HK-2 (cell line): ENCODE measurements around the gene EIF1AD.
"Not testable (repeated sequence)": the region's sequence is repeated elsewhere in the genome, so short reads cannot be mapped to it uniquely, and the experiment has no call there.

ENCODE experiments used
- DNase-seq: peaks from one replicate; pipeline ENCODE4 v3.0.0-alpha.2; 2018; ENCODE audit not compliant: unreplicated experiment

Gene EIF1AD

DNA sequence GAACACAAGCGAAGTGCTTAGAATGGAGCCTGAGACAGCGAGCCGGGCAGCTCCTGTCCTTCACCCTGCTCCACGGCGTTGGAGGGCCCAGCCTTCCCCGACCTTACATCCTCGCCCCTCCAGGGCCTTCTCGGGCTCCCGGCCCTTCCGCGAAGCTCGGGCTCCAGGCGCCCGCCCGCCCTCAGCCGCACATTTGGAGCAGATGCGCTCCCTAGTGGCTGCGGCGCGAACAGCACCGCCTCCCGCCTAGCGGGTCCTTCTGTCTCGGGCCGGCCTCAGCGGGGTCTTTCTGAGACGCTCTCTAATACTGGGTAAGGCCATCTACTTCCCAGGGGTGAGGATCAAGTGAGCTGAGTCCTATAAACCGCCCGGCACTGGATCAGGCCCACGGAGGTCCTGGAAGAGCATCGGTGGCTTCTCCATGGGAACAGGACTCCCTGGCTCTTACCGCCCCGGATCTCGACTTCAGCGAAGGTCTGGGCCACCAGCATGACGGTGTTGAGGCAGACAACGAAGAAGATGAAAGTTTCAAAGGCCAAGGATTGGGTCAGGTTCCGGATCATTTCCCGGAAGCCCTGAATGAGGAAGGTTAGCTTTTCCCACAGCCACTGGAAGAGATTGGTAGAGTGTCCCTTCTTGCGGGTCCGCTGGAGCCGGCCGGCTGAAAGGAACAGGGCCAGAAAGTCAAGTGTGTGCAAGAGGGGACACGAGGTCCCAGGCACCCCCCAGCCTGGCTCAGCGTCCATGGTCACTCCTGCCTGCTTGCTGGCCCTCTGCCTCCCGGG, 20.6 kb upstream of the EIF1AD start:
- peak; percentile 73 for DNase-seq

DNA sequence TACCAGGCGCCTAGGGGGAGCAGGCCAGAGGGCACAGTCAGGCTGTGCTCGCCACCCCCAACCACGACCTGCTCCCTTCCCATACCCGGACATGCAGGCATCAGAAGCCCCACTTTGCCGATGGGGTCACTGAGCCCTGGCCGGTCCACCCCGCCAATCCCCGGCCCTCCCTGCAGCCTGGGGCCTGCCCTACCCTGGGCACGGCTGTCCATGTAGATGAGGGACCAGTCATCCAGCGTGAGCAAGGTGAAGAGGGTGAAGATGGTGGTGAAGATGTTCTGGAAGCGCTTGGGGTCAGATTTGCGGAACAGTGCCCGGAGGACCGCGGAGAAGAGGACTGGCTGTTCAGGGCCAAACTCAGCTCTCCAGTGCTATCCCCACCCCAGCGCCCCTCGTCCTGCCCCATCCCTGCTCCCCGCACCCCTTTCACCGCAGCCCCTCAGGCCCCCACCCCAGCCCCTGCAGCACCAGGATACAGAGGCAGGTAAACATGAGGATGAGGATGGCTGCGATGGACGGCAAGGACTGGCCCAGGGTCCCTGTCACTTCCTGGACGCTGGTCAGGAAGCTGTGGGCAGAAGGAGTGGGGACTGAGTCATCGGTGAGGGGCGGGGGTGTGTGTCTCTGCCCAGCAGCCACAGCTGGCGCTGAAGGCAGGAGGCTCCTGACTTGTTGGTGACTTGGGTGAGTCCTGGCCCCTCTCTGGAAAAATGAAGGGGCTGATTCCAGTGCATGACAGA, 18.8 kb upstream of the EIF1AD start:
- peak; percentile 74 for DNase-seq

DNA sequence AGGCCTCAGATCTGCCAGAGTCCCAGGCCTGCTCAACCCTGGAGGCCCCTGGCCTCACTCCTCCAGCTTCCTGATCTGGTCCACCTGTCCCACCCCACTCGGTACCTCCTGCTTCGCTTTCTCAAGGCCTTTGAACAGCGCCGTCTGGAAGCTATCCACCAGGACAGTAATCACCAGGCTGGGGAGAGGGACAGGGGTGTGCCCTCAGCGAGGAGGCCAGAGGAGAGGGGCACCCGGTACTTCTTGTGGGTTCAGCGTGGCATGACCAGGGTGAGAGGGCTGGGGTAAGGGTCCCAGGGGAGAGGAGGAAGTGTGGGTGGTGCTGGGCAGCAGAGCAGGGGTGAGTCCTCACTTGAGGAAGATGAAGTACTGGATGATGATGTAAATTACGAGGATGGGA, 18.3 kb upstream of the EIF1AD start:
- no peak for DNase-seq

DNA sequence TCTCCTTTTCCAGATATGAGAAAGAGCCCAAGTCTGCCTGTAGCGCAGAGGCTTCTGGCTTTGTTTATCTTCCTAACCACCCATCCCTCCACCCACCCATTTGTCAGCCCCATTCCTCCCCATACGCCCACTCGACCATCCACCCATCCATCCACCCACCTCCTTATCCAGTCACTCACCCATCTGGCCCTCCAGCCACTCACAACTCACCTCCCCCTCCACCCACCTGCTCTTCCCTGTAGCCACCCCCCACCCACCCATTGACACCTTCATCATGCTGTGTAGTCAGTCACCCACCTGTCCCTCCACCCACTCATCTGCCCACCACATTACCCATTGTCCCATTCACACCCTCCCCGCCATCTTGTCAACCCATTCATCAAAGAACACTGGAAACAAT, 15.4 kb upstream of the EIF1AD start:
- DNase-seq = no peak

DNA sequence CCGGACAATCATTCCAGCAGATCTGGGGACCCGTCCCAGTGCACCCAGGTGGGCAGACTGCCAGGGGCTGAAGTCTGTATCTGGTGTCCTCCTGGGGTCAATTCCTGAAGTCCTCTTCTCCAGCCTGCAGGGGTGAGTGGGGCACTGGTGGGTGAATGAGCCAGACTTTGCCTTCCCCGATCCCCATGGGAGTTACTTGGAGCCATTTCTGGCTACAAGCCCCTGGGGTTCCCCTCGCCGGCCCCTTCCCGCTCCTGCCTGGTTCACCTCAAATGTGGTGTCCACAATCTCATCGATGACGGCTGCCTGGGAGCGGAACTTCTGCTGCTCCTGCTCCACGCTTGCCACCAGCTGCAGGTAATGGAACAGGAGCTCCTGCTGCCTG, 14.8 kb upstream of the EIF1AD start:
- DNase-seq = no peak

DNA sequence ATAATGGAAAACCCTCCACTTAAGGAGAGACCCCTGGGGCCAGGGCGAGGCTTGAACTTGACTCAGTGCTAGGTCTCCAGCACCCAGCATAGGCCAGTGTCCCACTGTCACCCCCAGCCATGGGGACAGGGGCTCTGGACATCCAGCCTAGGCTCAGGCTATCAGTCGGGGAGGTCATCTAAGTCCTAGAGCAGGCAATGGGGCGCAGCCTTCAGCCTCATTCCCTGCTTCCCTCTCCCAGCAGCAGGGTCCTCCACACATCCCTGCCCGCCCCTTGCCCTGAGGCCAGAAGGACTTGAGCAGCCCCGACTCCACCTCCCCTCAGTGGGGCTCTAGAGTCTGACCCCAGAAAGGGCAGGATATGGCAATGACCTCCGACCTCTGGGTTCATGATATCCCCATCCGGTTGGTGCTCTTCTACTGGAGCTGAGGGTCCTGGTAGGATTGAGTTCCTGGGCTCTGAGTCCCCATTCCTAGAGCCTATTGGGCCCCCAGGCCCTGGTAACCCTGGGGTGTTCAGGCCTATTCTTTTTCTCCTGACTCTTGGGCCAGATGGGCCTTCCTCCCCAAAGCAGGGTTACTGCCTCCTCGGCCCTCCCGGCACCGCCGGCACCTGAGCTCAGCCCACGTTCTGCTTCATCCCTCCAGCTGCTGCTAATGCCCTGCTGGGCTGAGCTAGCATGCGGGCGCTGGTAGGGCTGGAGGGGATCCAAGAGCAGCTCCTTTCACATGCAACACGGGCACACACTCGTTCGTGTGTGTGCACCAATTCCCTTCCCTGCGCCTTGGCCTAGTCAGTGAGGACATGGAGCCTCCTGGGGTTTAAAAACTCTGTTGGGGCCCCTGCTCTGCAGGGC, 14.2 kb upstream of the EIF1AD start:
- no peak for DNase-seq

DNA sequence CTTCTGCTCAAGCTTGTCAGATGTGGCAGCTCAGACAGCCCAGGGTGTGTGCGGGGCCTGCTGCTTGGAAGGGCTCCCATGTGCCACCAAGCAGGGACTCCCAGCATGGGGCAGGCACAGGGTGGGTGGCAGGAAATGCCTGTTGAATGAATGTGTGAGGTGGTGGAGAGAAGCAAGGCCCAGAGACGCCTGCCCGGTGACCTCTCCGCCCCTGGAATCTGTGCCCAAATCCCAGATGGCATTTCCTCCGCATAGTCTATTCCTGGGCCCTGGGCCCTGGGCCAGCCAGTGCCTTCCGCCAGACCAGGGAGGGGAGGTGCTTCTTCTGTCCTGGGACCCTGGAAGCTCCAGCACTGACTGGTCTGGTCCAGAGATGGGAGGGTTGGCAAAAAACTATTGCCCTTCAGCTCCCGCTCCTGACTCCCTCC, 13.5 kb upstream of the EIF1AD start:
- peak; percentile 69 for DNase-seq

DNA sequence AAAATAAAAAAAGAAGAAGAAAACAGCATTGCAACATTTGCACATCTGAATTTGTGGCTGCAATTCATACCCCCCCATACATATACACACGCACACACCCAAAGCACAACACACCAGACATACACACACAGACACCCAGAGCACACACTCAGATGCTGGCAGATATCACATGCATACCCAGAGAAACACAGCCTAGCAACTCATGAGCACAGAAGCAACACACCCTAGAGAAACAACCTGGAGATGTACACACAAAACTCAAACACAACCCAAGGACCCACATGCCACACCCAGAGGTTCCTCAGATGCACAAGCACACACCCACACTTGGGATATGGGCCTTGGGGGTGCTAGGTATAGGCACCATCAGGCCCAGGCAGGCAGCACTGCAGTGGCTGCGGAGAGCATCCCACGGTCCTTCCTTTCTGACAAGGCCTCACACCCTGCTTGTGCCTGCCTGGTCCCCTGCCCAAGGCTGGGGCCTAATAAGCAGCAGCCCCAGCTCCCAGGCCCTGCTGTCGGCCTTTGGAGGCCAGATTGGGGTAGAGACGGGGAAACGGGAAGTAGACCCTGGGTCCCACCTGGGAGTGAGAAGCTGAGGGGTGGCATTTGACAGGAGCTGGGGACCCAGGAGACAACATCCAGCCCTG, 13.0 kb upstream of the EIF1AD start:
- DNase-seq = no peak

DNA sequence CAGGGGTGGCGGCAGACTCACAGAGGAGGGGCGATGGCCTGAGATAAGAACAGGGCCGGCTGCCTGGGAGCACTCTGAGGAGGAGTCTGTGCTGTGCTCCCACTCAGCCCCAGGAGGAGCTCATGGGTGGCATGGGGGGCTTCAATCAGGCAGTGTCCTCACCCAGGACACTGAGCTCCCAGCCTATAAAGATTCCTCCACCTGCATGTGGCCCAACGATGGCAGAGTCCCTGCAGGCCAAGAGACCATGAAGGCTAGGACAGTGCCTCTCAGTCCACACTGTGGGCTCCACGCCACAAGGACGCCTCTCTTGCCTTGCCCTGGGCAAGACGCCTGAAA, 11.8 kb upstream of the EIF1AD start:
- no peak for DNase-seq

DNA sequence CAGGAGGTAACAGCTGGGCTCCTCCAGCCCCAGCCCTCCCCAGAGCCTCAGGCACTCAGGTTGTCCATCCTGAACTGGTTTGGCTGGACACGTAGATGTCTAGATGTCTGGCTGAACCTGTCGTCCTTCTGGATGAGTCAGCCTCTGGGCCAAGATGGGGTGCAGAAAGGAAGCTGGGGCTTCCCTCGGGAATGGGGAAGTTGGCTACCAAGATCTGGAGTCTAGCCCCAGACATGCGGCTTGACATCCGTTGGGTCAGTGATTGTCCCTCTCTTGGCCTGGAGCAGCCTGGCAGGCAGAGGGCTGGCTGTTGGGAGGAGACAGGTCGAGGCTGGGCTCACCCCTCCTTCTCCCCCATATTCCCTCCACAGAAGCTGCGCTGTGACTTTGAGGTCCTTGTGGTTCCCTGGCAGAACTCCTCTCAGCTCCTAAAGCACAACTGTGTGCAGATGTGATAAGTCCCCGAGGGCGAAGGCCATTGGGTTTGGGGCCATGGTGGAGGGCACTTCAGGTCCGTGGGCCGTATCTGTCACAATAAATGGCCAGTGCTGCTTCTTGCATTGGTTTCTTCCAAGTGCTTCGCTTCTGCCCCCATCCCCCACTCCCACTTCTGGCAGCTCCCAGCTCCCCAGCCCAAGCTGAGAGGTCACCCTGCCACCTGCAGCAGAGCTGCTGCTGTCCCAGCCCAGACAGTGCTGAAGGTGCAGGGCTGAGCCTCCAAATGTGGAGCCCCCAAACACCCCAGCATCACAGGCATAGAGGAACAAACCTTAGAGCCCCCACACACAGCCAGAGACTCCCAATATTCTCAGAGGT, 11.2 kb upstream of the EIF1AD start:
- DNase-seq = no peak

DNA sequence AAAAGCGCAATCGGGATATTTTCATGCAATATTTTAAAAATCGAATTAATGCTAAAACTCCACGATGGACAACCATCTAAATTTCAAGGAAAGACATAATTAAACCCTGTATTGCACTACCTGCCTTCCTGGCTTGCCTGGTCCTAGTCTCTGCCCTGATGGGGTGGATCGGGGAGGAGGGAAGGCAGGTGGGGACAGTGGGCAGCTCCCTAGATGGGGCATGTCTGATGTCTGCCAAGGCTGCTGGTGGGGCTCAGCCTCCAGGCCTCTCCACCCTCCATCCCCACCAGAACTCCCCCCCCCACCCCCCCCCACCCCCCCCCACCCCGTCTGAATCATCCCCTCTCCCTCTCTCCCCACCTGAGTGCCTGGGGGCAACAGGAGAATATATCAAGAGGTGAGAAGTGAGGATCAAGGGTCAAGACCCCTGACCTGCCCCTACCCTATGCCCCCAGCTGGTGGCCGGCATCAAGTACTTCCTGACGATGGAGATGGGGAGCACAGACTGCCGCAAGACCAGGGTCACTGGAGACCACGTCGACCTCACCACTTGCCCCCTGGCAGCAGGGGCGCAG, 10.5 kb upstream of the EIF1AD start:
- DNase-seq = no peak

DNA sequence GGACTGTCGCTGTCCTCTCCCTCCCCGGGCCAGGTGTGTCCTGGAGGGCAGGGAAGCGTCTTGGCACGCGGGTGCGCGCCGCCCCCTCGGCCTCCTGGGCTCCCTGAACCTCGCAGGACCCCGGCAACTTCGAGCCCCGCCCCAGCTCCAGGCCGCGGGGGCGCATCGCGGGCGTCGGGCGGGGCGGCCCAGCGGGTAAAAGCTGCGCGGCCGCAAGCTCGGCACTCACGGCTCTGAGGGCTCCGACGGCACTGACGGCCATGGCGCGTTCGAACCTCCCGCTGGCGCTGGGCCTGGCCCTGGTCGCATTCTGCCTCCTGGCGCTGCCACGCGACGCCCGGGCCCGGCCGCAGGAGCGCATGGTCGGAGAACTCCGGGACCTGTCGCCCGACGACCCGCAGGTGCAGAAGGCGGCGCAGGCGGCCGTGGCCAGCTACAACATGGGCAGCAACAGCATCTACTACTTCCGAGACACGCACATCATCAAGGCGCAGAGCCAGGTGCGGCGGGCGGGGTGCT, 9.9 kb upstream of the EIF1AD start, which contains the start of gene CST6:
Gene CST6, plus strand, starts transcription at position 224 of the 519 bp plus-strand sequence. Its CDS starts 37 bp downstream, at position 261.
- DNase-seq = no peak

DNA sequence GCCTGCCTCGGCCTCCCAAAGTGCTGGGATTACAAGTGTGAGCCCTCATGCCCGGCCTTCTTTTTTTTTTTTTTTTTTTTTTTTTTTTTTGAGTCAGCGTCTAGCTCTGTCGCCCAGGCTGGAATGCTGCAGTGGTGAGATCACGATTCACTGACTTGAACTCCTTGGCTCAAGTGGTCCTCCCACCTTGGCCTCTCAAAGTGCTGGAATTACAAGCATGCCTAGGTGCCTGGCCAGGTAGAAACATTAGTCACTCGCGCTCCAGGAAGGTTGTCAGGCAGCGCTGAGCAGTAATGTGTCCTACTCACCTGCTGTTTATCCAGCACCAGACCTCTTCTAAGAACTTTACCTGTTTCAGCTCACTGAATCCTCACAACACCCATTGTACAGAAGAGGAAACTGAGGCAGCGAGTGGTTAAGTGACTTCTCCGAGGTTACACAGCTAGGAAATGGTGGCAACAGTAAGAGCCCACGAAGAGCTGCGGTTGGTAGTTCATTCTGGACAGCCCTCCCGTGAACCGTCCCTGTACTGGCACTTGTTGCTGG, 9.4 kb upstream of the EIF1AD start:
- DNase-seq = peak; percentile 73

DNA sequence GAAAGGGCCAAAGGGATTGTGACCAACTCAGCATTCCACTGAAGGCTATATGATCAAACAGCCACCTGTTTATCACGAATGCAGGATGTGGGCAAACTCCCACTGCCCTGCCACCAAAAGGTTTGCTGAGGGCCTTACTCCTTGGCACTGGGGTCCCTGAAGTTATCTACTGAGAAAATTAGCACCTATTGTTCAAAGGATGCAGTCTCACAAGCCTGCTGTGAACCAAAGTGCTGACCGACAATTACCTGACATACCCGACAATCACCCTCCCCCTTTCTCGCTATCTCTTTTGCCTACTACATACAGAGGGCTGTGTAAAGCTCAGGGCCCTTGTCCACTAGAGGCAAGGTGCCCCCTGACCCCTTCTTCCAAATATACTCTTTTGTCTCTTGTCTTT, 8.1 kb upstream of the EIF1AD start:
- DNase-seq = not testable (repeated sequence)

DNA sequence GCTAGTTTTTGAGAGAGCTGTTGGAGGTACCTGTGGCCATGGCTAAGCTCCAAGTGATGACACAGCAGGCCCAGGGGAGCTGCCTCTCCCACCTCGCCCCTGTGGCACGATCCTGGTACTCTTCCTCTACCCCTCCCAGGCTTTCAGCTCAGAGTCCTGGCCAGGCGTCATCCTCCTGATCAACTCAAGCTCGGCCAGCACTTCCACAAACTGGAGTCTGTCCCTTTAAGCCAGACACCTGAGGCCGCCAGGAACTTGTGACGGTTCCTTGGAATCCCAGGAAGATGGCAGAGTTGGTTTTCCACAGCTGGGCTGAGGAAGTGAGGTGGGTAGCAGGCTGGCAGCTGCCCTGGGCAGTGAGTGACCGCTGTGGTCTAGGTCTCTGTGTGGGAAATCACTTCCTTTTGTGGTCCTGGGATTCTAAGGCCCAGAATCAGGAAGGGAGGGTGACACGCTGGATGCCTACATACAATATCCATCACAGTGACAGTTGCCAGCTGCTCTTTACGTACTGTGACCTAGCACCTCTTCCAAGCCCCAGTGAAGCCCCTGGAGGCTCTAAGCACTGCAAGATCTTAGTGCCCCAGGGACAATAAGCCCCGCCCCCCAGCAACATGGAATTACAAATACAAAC, 6.6 kb upstream of the EIF1AD start:
- no peak for DNase-seq

DNA sequence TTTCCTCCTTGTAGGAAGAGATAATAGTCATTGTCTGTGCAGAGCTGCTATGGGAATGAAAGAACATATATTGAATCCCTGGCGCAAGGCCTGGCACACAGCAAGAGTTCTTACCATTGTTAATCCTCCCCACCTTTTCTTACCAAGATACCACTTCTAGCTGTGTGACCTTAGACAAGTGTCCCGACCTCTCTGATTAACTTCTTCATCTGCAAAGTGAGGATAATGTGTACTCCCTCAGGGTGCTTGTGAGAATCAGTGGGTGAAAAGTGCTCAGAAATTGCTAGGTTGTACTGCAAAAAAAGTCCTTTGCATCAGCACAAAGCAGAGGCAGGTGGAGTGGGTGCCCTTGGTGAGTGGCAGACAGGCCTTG, 6.1 kb upstream of the EIF1AD start:
- no peak for DNase-seq

DNA sequence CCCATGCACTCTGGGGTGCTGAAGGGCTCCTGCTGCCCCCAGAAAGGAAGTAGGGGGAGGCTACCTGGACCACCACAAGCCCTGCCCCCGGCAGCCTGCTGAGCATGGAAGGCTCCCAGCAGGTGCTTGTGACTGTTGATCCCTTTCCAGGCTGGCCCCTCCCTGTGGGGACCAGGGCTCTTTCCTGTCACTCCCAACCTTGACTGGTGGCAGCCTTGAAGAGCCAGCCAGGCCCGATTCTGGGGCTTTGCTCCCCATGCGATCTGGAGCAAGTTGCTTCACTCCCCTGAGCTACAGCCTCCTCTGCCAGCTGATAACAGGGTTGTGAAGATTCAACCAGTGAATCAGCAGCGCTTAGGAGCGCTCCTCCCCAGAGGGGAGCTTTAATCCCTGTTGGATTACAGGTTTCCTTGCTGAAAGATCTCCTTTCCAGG, 5.3 kb upstream of the EIF1AD start:
- DNase-seq = no peak

DNA sequence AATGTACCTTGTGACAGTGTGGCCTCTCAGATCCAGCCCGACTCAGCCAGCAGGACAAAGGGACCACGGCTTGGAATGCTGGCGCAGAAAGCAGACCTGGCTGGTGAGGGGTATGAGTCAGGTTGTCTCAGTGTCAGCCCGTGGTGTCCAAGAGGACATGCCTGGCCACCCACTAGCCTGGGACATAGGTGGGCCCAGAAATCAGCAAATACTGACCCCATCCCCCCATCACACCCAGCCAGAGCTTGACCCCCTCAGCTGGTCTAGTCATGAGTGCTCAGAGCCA, 4.9 kb upstream of the EIF1AD start:
- no peak for DNase-seq

DNA sequence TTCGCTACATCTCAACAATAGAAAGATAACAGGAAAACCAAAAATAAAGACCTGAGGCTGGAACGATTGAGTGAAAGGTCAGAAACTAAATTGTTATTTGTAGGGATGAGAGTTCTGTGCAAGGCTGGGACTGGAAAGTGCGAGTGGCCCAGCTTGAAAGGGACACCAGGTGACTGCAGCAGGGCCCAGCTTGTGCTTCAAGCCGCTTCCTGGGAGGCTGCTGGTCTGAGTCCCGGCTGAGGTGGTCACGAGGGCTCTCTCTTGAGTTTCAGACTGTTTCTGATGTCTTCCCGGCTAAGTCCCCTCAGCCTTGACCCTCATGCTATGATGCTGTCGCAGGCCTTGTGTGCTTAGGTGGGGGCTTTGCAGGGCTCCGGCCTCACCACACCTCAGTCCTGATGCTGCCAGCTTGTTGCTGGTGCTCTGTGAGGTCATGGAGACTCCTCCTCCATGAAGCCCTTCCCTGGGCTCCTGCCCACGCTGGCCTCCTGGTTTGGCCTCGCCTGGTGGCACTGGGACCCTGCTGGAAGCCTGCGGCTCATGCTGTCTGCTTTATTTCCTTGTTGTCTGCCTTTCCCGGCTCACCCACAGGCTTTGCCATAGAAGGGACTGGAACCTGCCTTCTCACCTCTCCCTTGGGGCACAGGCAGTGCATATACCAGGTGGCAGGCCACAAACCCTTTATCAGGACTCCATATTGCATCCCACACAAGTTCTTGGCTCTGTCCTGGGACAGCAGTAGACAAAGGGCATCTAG, 4.4 kb upstream of the EIF1AD start:
- DNase-seq = no peak
